Activated naive CD4-positive, alpha-beta T cell treated with anti-CD3 and anti-CD28 coated beads, Interleukin-2, amount 50 U/mL, for 16 hours (primary cell): Measurements from ENCODE around the gene KRI1.

Experiments
- DNase-seq: peaks from one replicate; pipeline ENCODE4 v3.0.0-alpha.2; 2020

Gene KRI1

GRCh38 chr19:10516671-10517286 is 49.0 kb downstream of the KRI1 start:
- no peak for DNase-seq

- DNase-seq = no peak
These were observed 49.8 kb downstream of the KRI1 start for GRCh38 chr19:10516064-10516385.

- DNase-seq = peak; percentile 57
These were observed 51.3 kb downstream of the KRI1 start for GRCh38 chr19:10514211-10515145.

- no peak for DNase-seq
These were observed 52.6 kb downstream of the KRI1 start for GRCh38 chr19:10513223-10513622.

GRCh38 chr19:10510301-10510802 is 55.5 kb downstream of the KRI1 start:
- peak; percentile 65 for DNase-seq

GRCh38 chr19:10508707-10509106 is 57.1 kb downstream of the KRI1 start:
- no peak for DNase-seq

- DNase-seq = no peak
These were observed 57.8 kb downstream of the KRI1 start for GRCh38 chr19:10508036-10508435.

- peak; percentile 84 for DNase-seq
These were observed 60.1 kb downstream of the KRI1 start for GRCh38 chr19:10505583-10506229.
